ENCODE measurements around the gene KCNN2. TPM values are rescaled to one million over a fixed set of nuclear protein-coding genes. Genes with fewer than 3 reads are reported as not detected.

Gene KCNN2
- total and polyA plus RNA-seq, 2 of the 8 experiments (the other 6 are each of a cell fraction or from before 2014, with no cell fraction given) = 13.1 to 18.6 TPM

DNA sequence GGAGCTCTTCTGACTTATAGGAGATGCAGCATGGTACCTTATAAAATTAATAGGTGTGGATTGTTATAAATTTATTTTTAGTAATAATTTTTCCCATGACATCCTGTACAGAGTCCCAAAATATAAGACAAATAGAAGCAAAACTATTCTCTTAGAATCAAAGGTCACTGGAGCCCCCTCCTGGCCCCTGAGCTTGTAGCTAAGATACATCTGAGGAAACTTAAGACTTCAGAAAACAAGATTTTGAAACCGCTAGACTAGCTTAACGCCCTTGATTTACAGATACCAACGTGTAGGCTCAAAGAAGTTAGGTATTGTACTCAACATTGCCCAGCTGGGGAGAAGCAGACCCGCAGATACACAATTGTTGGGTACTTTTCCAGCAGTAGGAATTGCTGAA, 45.7 kb upstream of the KCNN2 start:
- WGBS, 2 experiments (ENCODE audit: extremely low coverage in 1 of 2, insufficient coverage in 1 of 2, insufficient read length in 1 of 2, insufficient replicate concordance in 2 of 2, low coverage in 1 of 2, low lambda C conversion rate in 2 of 2, missing lambda C conversion rate in 1 of 2) = 47% methylated on average over 4 of the region's 4 CpGs; no CpG with 5 or more reads in 1 of the 2 experiments

More for the DNA sequence above, 45.7 kb upstream of the KCNN2 start:
- no peaks in the 10 kb centered on the region for H4K20me1 ChIP-seq (replicated peaks in 1 of 2; ENCODE audit: control insufficient read depth in 1 of 2, insufficient read depth in 2 of 2, low read length in 2 of 2)
- H2BK20ac ChIP-seq (ENCODE audit: low read length) = no peak overlapping the region
- H3K9me3 ChIP-seq (ENCODE audit: insufficient read depth in 2 of 2, low read depth in 1 of 2, low read length in 1 of 2) = no peaks in the 10 kb centered on the region
- H3K23ac ChIP-seq (ENCODE audit: insufficient read length) = no peak overlapping the region
- no peak overlapping the region for H3K27ac ChIP-seq (ENCODE audit: low read depth, low read length)
- no peak overlapping the region for H4K5ac ChIP-seq (ENCODE audit: insufficient read length, low read depth, low read length)
- H2BK5ac ChIP-seq (ENCODE audit: low read depth, low read length) = no peak overlapping the region
- H4K8ac ChIP-seq (ENCODE audit: extremely low read depth, insufficient read depth, low read length) = no peak overlapping the region
- no peak overlapping the region for H2AK5ac ChIP-seq (ENCODE audit: low read depth, low read length)
- POLR2A ChIA-PET (ENCODE audit: partially characterized antibody) = no interaction called here
- no peak overlapping the region for H4K91ac ChIP-seq (replicated peaks; ENCODE audit: insufficient read length, low read length)
- FAIRE-seq (no peak), DNase-seq (ENCODE audit: low read depth in 1 of 2, low spot score in 2 of 2) (no peak)
- H3K4me1 ChIP-seq (replicated peaks in 1 of 4; ENCODE audit: control insufficient read depth in 3 of 4, insufficient read depth in 4 of 4, low read length in 3 of 4) = peaks cover 0 to 10% (median 3%) of the 10 kb centered on the region in 4 experiments; a peak in 4 of 7 replicates
- no peak overlapping the region for H2BK12ac ChIP-seq (ENCODE audit: low read depth, low read length)
- no peaks in the 10 kb centered on the region for H3K79me1 ChIP-seq (ENCODE audit: low read depth, low read length)
- H3K27me3 ChIP-seq (replicated peaks in 1 of 4; ENCODE audit: control insufficient read depth in 3 of 4, extremely low read depth in 1 of 4, insufficient read depth in 3 of 4, low read length in 3 of 4) = no peaks in the 10 kb centered on the region
- TF ChIP-seq, protein P1, sequence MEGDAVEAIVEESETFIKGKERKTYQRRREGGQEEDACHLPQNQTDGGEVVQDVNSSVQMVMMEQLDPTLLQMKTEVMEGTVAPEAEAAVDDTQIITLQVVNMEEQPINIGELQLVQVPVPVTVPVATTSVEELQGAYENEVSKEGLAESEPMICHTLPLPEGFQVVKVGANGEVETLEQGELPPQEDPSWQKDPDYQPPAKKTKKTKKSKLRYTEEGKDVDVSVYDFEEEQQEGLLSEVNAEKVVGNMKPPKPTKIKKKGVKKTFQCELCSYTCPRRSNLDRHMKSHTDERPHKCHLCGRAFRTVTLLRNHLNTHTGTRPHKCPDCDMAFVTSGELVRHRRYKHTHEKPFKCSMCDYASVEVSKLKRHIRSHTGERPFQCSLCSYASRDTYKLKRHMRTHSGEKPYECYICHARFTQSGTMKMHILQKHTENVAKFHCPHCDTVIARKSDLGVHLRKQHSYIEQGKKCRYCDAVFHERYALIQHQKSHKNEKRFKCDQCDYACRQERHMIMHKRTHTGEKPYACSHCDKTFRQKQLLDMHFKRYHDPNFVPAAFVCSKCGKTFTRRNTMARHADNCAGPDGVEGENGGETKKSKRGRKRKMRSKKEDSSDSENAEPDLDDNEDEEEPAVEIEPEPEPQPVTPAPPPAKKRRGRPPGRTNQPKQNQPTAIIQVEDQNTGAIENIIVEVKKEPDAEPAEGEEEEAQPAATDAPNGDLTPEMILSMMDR (IDR thresholded peaks at IDR 0.05; ENCODE audit: control extremely low read depth in 1 of 3, insufficient read depth in 1 of 3, low read depth in 1 of 3, low read length in 3 of 3) = peak in 2 of 3 experiments; percentile 26 to 34; a peak in 2 of 4 replicates
- peak; percentile 52 to 59 for TF ChIP-seq RAD21 (IDR thresholded peaks at IDR 0.05 in 1 of 2, conservative IDR thresholded peaks at IDR 0.05 in 1 of 2; ENCODE audit: low read depth in 2 of 2, low read length in 2 of 2)
- no peak for TF ChIP-seq MAFK (IDR thresholded peaks at IDR 0.05; ENCODE audit: low read depth, low read length)
- no peak overlapping the region for H3K4me2 ChIP-seq (ENCODE audit: insufficient read depth in 1 of 2, low read depth in 2 of 2, low read length in 2 of 2)
- H2AFZ ChIP-seq (ENCODE audit: low read length) = 0 out of 2 replicates have a peak overlapping the region, but pooled peaks have one; percentile 18
- no peaks in the 10 kb centered on the region for H3K23me2 ChIP-seq (ENCODE audit: low read depth, low read length)
- H2BK15ac ChIP-seq (ENCODE audit: low read length) = no peak overlapping the region
- H3K14ac ChIP-seq (ENCODE audit: insufficient read length) = no peak overlapping the region
- H3K9ac ChIP-seq (replicated peaks in 1 of 4; ENCODE audit: extremely low read depth in 1 of 4, low read depth in 3 of 4, low read length in 3 of 4) = no peak overlapping the region
- H3K4me3 ChIP-seq (ENCODE audit: extremely low read depth in 1 of 4, insufficient read depth in 2 of 4, low read depth in 3 of 4, low read length in 4 of 4) = no peak overlapping the region
- CTCF ChIA-PET (ENCODE audit: partially characterized antibody) = interaction anchor here (0.7 to 2.5 kb wide), 17 partner anchors 8 to 618 kb away, joined by 3 to 12 read pairs (median 4); no protein-coding TSS in a partner anchor
- H2BK120ac ChIP-seq (replicated peaks; ENCODE audit: low read depth, low read length) = no peak overlapping the region
- H3K36me3 ChIP-seq (ENCODE audit: control insufficient read depth in 2 of 4, insufficient read depth in 4 of 4, low read length in 3 of 4) = no peaks in the 10 kb centered on the region
- no peak overlapping the region for H3K56ac ChIP-seq (replicated peaks; ENCODE audit: insufficient read length, low read depth, low read length)
- H3K18ac ChIP-seq (ENCODE audit: extremely low read depth, low read length) = no peak overlapping the region
- no peaks in the 10 kb centered on the region for H3K79me2 ChIP-seq (ENCODE audit: control insufficient read depth in 1 of 2, insufficient read depth in 2 of 2, low read length in 2 of 2)
- H3K4ac ChIP-seq (replicated peaks; ENCODE audit: insufficient read length, low read depth, low read length) = no peak overlapping the region
